GM12801 (cell line): ENCODE data around the gene TPCN1.

Source experiments
- TF ChIP-seq, protein P1 (sequence below): IDR thresholded peaks from one replicate; pipeline ENCODE4 v1.5.1; 2011; ENCODE audit warnings: control low read depth; ENCODE audit not compliant: insufficient read length; ENCODE audit errors: extremely low read depth

Gene TPCN1

GRCh38 chr12:113290506-113290905 is 69.2 kb downstream of the TPCN1 start:
- TF ChIP-seq, protein P1, sequence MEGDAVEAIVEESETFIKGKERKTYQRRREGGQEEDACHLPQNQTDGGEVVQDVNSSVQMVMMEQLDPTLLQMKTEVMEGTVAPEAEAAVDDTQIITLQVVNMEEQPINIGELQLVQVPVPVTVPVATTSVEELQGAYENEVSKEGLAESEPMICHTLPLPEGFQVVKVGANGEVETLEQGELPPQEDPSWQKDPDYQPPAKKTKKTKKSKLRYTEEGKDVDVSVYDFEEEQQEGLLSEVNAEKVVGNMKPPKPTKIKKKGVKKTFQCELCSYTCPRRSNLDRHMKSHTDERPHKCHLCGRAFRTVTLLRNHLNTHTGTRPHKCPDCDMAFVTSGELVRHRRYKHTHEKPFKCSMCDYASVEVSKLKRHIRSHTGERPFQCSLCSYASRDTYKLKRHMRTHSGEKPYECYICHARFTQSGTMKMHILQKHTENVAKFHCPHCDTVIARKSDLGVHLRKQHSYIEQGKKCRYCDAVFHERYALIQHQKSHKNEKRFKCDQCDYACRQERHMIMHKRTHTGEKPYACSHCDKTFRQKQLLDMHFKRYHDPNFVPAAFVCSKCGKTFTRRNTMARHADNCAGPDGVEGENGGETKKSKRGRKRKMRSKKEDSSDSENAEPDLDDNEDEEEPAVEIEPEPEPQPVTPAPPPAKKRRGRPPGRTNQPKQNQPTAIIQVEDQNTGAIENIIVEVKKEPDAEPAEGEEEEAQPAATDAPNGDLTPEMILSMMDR, result no peak

- TF ChIP-seq, protein P1, result no peak
Measured at GRCh38 chr12:113291586-113291985, 70.3 kb downstream of the TPCN1 start.

DNA sequence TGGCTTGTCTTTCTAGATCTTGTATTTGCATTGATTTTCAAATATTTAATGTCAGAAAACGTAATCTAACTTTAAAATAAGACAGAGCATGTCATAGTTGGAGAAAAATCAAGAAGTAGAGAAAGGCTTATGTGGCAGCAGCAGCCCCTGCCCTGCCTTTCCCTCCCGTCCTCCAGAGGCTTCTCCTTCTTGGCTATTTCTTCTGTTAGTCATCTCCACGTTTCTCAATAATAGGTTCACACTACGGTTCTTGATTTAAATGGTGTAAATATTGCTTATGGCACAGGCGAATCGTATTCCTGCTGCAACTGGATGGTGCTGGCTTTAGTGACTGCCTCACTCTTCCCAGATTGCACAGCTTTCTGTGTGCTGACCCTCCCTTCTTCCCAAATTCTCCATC is 70.8 kb downstream of the TPCN1 start:
- TF ChIP-seq, protein P1, result no peak

GRCh38 chr12:113292547-113292946 is 71.3 kb downstream of the TPCN1 start:
- TF ChIP-seq, protein P1, result no peak

GRCh38 chr12:113293100-113293499 is 71.8 kb downstream of the TPCN1 start:
- TF ChIP-seq, protein P1, result no peak

DNA sequence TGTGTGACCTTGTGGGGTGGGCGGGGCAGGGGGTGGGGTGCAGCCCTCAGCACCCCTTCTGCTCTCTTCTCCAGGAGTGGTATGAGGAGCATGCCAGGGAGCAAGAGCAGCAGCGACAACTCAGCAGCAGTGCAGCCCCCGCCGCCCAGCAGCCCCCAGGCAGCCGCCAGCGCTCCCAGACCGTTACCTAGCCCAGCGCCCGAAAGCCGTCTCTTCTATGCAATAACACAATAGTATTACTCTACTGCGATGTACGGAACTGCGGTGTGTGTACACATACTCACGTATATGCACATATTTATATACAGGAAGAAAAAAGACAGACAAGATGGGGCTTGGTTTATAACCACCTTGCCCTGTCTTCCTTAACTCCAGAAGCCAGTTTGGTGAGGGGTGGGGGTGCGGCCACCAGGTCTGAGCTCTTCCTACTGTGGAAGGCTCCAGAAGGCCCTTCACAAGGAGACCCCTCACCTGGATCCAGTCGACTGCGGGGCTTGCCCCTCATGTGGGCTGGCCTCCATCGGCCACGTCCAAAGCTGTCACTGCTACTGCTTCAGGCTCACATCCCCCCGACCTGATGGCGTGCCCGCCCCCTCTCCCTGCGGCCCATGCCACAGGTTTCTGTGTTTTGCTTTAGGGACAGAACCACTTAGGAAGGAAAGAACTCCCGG is 74.8 kb downstream of the TPCN1 start:
- TF ChIP-seq, protein P1, result no peak

GRCh38 chr12:113296557-113297213 is 75.4 kb downstream of the TPCN1 start:
- TF ChIP-seq, protein P1, result no peak
